ENCODE data around the gene FAM110D.

The FAM110D gene

GRCh38 chr1:26164036-26164860 is 5.4 kb downstream of the FAM110D start:
- peak; percentile 19 to 38 (median 34) for DNase-seq

GRCh38 chr1:26164861-26165842 is 6.3 kb downstream of the FAM110D start:
- no peak for DNase-seq

DNA sequence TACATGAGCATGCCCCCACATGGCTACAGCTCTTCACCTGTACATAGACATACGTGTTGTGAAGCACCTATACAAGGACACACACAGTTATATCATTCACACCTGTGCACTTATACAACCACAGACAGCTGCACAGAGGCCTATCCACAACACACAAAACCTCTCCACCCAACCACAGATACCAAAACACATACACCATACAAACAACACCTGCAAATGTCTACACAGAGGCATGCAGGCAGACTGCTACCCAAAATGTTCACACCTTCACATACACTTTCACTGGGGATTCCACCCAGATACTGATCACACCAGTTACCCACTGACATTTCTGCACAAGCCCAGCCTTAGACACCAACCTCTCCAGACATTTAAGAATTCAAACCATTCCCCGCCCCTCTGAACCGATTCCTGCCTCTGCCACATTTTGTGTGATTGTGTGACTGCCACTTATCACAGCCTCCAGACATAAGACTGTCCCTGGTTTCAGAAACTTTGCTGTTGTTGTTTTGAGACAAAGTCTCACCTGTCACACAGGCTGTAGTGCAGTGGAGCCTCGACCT is 7.9 kb downstream of the FAM110D start:
- DNase-seq, result no peak

- DNase-seq, result peak; percentile 57 to 85 (median 66)
Measured at GRCh38 chr1:26168410-26169197, 9.7 kb downstream of the FAM110D start, which contains the start of gene C1orf232. Gene C1orf232 (minus strand): TSS chr1:26168963. CDS start chr1:26168499, 464 bp downstream.

DNA sequence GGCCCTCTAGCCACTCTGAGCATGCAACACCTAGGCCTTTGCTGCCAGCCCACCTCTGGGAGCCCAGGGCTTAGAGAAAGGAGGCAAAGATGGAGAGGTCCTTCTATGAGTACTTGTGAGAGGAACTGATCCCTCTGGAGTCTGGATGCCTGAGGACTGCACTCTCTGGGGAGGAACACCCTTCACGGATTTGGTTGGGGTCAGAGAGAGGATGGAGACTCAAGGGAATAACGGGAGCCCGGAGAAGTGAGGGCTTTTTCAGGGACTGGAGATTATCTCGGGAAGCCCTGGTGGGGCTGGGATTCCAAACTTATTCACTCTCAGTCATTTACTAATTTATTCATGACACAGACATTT is 10.3 kb downstream of the FAM110D start:
- DNase-seq, result no peak

GRCh38 chr1:26169669-26170471 is 11.0 kb downstream of the FAM110D start, which contains the start of gene ZNF593:
Gene ZNF593 (plus strand): TSS chr1:26169908. CDS start chr1:26169984, 76 bp downstream.
- peak; percentile 81 to 86 (median 85) for DNase-seq

DNA sequence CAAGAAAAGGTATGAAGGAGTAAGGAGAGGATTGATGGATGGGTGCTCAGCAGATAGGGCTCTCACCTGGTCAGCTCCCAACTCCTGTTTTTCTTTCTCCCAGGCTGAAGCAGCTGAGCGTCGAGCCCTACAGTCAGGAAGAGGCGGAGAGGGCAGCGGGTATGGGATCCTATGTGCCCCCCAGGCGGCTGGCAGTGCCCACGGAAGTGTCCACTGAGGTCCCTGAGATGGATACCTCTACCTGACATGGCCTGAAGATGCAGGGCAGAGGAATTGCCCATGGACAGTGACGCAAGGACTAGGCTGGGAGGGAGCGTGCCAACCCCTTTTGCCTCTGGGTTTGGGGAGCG is 11.6 kb downstream of the FAM110D start:
- DNase-seq, result peak in 1 of 3 experiments; percentile 29

- DNase-seq, result no peak
Measured at GRCh38 chr1:26171084-26172072, 12.5 kb downstream of the FAM110D start, which contains the start of gene ZNF593OS. Gene ZNF593OS (minus strand): TSS chr1:26171832. CDS start chr1:26171661, 171 bp downstream.

GRCh38 chr1:26175346-26175745 is 16.5 kb downstream of the FAM110D start:
- DNase-seq, result no peak

GRCh38 chr1:26177182-26177684 is 18.4 kb downstream of the FAM110D start, which contains the start of gene CNKSR1:
Gene CNKSR1 (plus strand): TSS chr1:26177491. CDS start chr1:26177548, 57 bp downstream.
- DNase-seq, result peak in 1 of 3 experiments; percentile 48

DNA sequence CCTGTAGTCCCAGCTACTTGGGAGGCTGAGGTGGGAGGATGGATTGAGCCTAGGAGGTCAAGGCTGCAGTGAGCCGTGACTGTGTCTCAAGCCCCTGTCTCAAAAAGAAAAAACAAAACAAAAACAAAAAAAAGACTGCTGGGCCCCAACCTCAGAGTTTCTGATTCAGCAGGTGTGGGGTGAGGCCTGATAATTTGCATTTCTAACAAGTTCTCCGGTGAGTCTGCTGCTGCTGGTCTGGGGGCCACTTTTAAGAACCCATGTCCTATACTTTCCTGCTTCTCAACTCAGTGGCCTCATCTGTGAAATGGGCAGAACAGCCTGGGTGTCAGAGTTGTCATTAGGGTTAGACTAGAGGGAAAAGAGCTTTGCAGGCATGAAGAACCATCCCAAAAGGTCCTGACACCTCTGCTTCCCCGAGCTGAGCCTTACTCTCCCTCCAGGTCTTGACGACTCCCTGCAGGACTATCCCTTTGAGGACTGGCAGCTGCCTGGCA is 21.2 kb downstream of the FAM110D start:
- DNase-seq, result no peak

- DNase-seq, result no peak
Measured at GRCh38 chr1:26181586-26182382, 22.9 kb downstream of the FAM110D start.

DNA sequence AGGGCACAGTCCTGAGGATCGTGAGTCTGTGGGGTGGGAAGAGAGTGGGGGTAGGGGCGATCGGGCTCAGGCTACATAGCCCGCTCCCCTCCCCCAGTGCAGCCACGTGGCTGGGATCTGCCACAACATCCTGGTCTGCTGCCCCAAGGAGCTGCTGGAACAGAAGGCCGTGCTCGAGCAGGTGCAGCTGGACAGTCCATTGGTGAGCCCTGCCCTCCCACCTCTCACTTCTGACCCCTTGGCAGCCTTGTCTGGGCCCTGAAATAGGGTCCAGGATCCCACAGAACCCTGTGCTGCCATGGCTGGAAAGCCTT is 23.5 kb downstream of the FAM110D start:
- no peak for DNase-seq

DNA sequence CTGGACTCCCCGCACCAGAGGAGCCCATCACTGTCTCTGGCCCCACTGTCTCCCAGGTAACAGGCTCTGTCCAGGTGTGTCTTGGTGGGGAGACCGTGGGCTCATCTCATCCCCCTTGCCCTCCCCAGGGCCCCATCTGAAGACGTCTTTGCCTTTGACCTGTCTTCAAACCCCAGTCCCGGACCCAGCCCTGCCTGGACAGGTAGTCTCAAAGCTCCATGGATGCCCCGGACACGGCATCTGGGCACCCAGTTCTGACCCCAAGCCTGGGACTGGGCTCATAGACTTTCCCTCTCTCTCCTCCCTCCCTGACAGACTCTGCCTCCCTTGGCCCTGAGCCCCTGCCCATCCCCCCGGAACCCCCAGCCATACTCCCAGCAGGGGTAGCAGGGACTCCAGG is 25.2 kb downstream of the FAM110D start:
- DNase-seq, result no peak

GRCh38 chr1:26184883-26185282 is 26.0 kb downstream of the FAM110D start:
- no peak for DNase-seq

DNA sequence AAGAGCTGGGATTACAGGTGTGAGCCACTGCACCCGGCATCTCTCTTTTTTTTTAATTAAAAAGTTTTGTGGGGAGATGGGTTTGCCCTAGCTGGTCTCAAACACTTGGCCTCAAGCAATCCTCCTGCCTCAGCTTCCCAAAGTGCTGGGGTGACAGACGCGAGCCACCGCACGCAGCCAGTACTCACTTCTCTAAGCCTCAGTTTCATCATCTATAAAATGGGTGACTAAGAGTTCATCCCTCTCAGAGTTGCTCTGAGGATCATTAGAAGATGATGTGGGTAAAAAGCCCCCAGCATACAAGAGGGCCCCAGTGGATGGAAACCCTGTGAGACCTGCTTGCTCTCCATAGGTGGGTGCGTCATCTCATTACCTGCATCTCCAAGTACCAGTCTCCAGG is 29.0 kb downstream of the FAM110D start:
- DNase-seq, result no peak

DNA sequence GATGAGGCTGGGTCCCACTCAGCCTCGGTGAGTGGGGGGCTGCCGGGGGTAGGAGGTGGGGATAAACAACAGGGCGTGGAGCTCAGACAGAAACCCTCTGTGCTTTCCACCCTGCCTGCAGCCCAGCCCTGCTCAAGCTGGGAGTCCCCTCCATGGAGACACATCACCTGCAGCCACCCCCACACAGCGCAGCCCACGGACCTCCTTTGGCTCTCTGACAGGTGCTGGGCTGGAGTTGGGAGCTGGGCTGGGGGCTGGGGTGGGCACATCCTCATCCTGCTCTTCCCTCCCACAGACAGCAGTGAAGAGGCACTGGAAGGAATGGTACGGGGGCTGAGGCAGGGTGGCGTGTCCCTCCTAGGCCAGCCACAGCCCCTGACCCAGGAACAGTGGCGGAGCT is 29.6 kb downstream of the FAM110D start:
- DNase-seq, result no peak

DNA sequence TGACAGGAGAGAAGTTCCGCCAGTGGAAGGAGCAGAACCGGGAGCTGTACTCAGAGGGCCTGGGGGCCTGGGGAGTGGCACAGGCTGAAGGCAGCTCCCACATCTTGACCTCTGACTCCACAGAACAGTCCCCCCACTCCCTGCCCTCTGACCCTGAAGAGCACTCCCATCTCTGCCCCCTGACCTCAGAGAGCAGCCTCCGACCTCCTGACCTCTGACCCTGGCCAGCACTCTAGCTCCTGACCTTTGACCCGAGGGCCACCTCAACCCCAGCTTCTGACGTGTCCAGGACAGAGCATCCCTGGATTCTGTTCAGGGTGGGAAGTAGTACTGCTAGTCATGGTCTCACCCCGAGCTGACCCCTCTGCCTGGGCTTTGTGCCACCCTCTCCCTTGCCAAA is 30.5 kb downstream of the FAM110D start:
- DNase-seq, result no peak

DNA sequence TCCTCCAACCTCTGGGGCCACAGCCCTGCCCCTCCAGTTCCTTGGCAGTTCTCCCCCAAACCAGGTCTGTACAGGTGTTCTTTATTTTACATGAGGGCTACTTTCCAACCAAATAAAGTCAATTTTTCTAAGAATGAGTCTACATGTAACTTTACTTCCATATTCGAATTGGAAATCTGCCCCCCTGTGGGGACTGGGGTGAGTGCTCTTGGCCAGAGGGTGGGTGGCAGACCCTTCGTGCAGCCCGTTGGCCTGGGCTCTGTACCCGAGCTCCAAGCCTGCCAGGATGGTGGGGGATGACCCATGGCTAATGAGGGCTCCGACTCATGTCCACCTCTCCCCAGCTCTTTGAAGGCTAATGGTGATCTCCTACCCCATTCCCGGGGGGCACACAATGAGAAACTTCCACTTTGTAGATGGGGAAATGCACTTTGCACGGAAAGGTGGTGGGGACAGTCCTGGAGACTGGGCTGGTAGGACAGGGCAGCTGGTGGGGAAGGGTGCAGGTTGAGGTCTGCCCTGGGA is 30.9 kb downstream of the FAM110D start:
- no peak for DNase-seq
